Activated T-helper 1 cell treated with Interleukin-2 at 50 U/mL for 16 hours (primary cell): Measurements from ENCODE around the gene CHAF1B.

ENCODE experiments used
- DNase-seq: peaks from one replicate; pipeline ENCODE4 v3.0.0-alpha.2; 2020; ENCODE audit warnings: low read depth

Gene CHAF1B

DNA sequence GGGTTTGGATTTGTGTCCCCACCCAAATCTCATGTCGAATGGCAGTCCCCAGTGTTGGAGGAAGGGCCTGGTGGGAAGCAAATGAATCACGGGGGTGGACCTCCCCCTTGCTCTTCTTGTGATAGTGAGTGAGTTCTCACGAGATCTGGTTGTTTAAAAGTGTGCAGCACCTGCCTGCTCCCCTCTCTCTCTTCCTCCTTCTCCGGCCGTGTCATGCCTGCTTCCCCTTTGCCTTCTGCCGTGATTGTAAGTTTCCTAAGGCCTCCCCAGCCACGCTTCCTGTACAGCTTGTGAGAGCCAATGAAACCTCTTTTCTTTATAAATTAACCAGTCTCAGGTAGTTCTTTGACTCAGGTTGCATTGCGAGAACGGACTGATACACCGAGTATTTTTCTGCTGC, 78.8 kb downstream of the CHAF1B start:
- no peak for DNase-seq

GRCh38 chr21:36464590-36464989, 79.4 kb downstream of the CHAF1B start:
- DNase-seq: no peak

DNA sequence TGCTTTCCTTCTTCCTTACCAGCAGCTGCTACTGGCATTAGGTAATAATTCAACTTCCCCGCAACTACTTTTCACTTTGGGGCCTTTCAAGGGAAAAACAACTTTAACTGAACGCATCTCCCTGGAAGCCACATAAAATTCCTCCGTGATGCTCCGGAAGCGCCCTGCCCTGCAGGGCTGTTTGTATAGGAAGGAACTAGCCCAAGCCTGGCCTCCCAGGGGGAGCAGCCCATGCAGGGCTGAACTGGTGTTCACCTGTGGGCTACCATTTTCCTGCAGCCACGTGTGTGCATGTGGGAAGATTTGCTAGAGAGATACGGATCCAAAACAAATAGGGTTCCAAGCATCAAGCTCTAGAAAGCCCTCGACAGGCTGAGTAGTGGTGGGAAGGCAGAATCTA, 80.3 kb downstream of the CHAF1B start:
- no peak for DNase-seq

DNA sequence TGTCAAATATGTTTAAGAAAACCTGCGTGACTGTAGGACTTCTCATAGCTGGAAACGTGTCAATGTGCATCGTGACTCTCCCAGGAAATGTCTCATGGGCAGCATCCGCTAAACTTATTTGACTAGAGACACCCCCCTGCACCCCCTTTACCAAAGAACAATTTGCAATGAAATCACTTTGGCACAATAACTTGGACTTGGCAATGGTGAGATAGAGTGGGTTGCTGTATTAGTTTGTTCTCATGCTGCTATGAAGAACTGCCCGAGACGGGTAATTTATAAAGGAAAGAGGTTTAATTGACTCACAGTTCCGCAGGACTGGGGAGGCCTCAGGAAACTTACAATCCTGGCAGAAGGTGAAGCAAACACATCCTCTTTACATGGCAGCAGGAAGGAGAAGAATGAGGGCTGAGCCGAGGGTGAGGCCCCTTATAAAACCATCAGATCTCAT, 80.9 kb downstream of the CHAF1B start:
- no peak for DNase-seq
